GM23248 (cell line): ENCODE results near the gene C4orf36.

Source experiments
- EZH2 ChIP-seq: fragments of 200-600 bp; sonication (generic); IDR thresholded peaks from 2 replicates; pipeline ENCODE4 v1.6.1; 2018; ENCODE audit warnings: antibody characterized with exemption, mild to moderate bottlenecking; ENCODE audit not compliant: insufficient read depth, poor library complexity, severe bottlenecking
- EZH2phosphoT487 ChIP-seq: fragments of 200-600 bp; sonication (generic); IDR thresholded peaks from 2 replicates; pipeline ENCODE4 v1.6.1; 2018; ENCODE audit warnings: antibody characterized with exemption, moderate library complexity, mild to moderate bottlenecking, low read depth; ENCODE audit not compliant: insufficient read depth

DNA sequence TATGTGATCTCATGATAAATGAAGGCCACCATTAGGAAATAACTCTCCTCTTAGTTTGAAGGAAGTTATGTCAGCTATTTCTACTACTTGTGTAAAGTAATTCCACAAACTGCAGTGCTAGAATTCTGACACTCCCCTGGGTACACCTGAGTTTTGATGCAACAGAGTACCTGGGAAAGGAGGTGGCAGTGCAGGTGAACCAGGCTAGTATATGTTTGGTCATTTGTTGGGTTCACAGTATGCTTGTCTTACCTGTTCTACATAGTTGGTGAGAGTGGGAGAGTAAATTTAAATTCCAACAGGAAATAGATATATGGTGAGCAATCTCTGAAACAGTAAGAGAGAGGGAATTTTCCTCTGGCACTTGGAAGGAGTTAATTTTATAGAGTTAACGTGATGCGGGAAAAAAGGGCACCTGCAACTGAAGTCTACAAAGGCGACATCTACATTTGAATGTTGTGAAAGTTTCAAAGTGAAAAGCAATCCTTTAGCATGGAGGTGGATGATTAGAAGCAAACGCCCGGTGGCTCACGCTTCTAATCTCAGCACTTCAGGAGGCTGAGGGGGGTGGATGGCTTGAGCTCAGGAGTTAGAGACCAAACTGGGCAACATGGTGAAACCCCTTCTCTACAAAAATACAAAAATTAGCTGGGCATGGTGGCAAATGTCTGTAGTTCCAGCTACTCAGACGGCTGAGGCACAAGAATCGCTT is 34.7 kb downstream of the C4orf36 start:
- TF ChIP-seq EZH2 (no peak), EZH2phosphoT487 (no peak)
